Measurements from ENCODE around the gene ZNF473.

DNA sequence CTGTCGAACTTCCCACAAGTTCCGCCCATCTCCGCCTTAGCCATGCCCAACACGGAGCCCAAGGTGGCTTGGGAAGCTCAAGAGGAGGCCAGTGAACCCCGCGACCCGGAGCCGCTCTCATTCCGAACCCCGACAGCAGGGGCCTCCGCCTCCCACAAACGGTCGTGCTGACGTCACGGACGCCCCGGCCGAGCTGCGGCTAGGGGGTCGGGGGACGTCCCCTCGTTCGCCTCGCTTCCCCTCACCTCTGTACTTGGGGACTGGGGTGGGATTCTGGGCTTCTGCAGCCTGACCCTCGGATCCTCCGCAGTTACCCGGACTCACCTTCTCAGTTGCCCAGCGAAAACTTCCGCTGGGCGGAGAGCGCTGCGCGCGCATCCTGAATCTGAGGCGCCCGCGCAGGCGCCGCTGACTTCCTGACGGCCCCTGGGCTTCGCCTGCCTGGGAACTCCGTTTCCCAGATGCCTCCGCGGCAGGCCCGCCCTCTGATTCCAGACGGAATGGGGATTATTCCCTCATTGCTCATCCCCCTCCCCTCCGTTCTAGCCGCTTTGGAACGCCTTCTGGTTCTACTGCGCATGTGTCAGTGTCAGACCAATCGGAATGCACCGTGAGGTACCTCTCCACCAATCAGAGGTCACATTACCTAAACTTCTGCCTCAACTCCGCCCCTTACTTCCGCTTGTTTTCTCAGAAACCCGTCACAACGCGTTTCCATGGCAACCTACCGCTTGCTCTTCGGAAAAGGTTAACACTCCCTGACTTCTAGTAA is 597 bp upstream of the ZNF473 start, which contains the start of gene VRK3:
- TF ChIP-seq, protein P1, sequence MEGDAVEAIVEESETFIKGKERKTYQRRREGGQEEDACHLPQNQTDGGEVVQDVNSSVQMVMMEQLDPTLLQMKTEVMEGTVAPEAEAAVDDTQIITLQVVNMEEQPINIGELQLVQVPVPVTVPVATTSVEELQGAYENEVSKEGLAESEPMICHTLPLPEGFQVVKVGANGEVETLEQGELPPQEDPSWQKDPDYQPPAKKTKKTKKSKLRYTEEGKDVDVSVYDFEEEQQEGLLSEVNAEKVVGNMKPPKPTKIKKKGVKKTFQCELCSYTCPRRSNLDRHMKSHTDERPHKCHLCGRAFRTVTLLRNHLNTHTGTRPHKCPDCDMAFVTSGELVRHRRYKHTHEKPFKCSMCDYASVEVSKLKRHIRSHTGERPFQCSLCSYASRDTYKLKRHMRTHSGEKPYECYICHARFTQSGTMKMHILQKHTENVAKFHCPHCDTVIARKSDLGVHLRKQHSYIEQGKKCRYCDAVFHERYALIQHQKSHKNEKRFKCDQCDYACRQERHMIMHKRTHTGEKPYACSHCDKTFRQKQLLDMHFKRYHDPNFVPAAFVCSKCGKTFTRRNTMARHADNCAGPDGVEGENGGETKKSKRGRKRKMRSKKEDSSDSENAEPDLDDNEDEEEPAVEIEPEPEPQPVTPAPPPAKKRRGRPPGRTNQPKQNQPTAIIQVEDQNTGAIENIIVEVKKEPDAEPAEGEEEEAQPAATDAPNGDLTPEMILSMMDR (IDR thresholded peaks at IDR 0.05), result peak in 1 of 4 experiments; percentile 15
- TF ChIP-seq POLR2A (IDR thresholded peaks at IDR 0.05), result peak; percentile 72 to 75
